GM19455 (cell line): ENCODE data around the gene APMAP.

Experiments
- ATAC-seq: cut with Tn5 transposase; IDR thresholded peaks from one replicate; pipeline ENCODE4 v1.9.1; 2021; ENCODE audit not compliant: unreplicated experiment

Gene APMAP

DNA sequence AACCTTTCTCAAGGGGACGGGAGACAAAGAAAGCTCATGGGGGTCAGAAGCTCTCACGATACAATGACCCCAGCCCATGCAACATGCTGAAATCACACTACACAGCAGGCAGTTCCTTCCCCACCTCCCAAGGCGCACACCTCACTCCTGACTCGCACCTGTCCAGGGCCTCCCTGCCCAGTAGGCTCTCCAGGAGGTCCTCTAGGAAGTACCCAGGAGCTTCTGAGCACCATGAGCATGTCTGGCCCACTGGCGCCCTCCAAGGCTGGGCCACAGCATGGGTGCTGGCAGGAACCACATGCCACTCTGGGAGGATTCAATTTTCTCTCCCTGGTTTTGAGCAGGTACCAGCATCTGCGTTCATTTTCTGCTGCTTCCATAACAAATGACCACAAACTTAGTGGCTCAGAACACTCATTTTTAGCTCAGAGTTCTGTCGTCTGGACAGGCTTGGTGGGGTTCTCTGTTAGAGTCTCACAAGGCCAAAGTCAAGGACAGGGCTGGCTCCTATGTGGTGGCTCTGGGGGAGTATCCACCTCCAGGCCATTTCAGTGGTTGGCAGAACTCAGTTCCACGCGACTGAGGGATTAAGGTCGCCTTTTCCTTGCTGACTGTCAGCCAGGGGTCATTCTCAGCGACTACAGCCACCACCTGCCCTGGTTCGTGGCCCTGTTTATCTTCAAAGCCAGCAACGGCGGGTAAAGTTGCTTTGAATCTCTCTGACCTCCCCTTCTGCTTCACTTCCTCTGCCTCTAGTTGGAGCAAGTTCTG is 32.7 kb upstream of the APMAP start:
- no peak for ATAC-seq

- no peak for ATAC-seq
Observed at GRCh38 chr20:25024171-25024570, 31.6 kb upstream of the APMAP start.

GRCh38 chr20:25023356-25023755 is 30.8 kb upstream of the APMAP start:
- ATAC-seq, result no peak

- no peak for ATAC-seq
Observed at GRCh38 chr20:25022680-25023079, 30.1 kb upstream of the APMAP start.

- ATAC-seq, result no peak
Observed at GRCh38 chr20:25021336-25021735, 28.8 kb upstream of the APMAP start.

DNA sequence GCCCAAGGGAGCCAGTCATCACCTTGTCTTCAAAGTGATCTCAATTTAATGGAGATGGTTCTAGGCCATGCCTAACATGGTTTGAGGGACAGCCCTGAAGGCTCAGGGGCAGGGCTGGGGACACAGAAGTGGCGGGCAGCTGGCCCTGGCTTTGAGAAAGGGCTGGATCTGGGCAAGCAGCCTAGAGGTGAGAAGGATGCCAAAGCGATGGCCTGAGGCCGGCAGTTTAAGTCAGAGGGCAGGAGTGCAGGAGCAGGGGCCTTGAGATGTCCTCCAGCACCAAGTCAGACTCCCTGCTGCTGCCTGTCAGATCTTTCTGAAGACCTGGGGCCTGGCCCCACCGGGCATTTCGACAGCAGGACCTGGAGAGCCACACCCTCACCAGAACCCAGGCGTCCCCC is 28.4 kb upstream of the APMAP start:
- no peak for ATAC-seq

DNA sequence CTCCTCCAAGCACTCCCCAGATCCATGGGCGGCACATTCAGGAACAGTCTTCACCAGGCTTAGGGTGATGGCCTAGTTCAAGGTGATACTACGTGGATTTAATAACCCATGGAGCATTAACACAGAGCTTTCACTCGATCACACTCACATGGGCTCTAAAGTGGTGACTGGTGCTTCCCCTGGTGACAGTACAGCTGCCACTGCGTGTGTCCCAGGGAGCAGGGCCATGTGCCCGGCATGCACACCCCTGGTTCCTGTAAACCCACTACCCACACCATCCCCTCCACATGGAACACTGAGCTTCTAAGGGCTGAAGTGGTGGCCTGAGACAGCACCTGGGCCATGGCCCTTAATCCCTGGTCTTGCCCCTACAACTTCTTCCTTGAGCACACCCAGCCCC is 27.8 kb upstream of the APMAP start:
- ATAC-seq, result no peak

GRCh38 chr20:25019381-25020155 is 27.0 kb upstream of the APMAP start:
- no peak for ATAC-seq

- no peak for ATAC-seq
Observed at GRCh38 chr20:25018841-25019240, 26.3 kb upstream of the APMAP start.

- no peak for ATAC-seq
Observed at GRCh38 chr20:25018425-25018824, 25.9 kb upstream of the APMAP start.

GRCh38 chr20:25017257-25017803 is 24.8 kb upstream of the APMAP start:
- ATAC-seq, result no peak

DNA sequence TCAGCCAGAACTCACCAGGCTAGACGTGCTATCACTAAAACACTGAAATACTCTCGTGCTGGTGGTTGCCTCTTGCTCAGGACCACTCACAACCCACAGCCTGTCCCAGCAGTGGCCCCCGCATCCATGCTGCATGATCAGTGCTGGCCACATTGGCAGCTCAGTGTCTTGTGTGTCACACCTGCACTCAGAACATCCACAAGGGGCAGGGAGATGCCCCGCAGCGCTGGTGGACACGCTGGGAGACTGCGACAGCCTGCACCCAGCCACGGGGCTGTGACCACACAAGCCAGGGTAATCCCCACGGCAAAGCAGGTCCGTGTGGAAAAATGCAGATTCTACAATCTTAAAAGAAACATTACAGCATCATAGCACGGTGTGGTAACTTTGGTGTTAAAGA is 23.9 kb upstream of the APMAP start:
- ATAC-seq, result no peak

DNA sequence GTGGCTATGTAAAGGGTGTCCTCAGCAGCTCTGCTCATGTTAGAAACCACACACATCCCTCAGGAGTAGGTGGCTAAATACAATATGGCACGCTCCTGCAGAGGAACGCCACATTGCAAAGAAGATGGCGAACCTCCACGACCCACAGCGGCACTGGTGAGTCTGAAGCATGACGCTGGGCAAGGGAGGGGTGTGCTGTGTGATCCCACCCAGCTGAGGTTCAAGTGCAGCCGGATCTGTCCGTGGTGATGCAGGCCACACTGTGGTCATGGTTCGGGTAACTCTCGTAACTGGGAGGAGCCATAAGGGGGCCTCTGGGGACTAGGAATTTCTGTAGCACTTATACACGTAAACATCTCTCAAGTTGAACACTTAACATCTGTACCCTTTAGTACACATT is 23.4 kb upstream of the APMAP start:
- no peak for ATAC-seq

DNA sequence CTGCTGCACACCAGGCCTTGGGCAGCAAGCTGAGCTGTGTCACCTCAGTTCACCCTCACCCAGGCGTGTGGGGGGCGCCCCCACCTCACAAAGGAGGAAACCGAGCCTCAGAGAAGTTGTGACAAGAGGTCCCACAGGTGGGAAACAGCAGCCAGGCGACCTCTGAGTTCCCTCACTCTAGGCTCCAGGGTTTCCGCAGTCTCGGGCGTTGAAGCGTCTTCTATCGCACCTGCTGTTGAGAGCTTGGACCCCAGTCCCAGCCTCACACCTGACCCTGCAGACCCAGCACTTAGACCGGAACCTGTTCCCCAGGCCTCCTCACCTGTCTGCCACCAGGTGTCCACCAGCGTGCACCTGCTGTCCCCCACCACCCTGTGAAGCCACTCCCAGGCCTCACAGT is 22.3 kb upstream of the APMAP start:
- ATAC-seq, result no peak

DNA sequence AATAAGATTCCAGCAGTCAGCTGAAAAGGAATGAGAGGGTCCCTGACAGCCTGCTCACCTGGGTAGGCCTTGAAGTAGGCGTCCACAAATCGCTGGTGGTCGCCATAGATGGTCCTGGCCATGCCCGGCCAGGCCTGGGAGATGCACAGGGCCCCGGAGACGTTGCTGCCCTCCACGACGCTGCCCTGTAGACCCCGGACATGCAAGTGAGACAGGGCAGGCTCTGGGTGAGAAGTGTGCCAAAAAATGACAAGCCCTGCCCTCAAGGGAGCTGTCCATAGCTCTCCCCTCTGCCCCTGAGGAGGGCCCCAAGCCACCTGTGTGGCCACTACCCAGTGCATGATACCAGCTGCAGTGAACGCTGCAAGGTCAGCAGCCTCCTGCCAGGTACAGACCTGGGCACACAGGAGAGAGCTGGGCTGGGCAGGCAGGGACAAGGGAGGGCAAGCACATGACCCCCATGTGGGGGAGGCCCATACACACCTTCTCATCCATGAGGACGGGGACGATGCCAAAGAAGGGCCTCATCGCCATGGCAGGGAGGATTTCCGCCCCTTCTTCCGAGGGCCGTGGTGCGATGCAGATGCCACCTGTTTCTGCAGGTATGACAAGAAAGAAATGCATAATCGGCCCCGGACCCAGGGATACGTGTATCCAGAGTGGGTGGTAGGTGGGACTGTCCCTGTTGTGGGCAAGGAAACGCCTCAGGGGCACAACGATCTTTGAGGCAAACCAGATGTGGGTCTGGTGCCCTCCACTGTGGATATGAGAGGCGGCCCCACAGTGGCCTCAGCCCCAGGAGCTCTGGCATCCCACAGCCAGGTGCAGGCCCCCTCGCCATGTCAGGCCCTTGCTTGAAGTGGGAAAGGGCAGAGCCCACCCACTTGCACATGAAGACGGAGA is 21.2 kb upstream of the APMAP start:
- ATAC-seq, result no peak

- no peak for ATAC-seq
Observed at GRCh38 chr20:25012616-25013189, 20.2 kb upstream of the APMAP start.

DNA sequence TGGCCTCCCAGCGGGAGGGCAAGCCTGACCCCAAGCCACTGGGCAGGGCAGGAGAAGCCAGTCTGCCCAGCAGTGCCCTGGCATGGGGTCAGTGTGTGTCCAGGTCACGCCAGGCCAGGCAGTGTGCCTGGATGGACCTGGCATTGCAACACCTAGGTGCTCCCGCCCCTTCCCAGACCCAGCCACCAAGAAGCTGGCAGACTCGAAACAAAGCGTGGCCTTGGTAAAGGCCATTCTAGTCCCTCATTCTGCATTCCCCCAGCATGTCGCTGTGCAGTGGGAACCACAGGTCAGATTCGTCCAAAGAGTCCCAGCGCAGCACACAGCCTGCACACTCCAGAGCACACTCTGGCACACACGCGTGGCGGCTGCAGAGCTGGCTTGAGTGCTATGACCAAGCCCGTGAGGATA is 19.3 kb upstream of the APMAP start:
- no peak for ATAC-seq

GRCh38 chr20:25011261-25011660 is 18.7 kb upstream of the APMAP start:
- ATAC-seq, result no peak

DNA sequence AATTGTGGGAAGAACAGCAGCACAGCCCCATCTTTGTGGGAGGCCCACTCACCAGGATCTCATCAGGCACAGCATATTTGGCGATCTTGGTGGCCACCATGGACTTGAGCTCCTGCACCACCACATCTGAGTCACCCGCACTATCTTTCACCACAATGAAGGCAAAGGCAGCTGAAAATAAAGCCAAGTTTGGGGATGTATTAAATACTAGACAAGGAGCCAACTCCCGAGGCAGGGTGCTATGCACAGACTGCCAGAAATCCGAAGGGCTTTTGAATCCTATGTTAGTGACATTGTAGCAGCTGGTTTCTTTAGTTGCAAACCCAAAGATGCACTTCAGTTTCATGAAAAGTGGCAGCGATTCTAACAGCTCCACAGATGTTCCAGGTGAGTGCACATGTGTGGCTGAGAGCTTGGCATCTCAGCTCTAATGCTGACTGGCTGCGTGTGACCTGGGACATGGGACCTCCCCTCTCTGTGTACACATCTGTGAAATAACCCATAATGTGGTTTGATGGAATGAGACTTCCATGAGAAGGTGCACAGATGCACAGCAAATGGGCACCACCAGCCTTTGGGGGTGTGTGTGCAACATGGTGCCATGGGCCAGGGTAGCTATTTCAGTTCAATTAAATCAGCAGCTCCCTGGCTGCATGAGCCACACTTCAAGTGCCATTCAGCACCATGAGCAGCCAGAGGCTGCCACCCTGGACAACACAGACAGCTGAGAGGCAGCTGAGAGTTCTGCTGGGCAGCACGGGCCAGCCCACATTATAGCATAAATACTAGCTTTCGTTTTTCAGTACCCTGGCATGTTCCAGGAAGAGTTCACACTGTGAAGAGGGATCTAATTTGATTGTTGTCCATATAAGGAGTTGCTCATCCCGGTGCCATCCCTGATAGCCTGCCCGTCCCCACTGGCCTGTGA is 16.9 kb upstream of the APMAP start:
- ATAC-seq, result no peak
